ENCODE measurements around the gene ADAMTS20.

ADAMTS20 gene

GRCh38 chr12:43551971-43552559 is at the start of gene ADAMTS20:
TSS of gene ADAMTS20 (minus strand) at chr12:43552203. CDS start at chr12:43551921, 282 bp downstream.
- DNase-seq (ENCODE audit: extremely low read depth, low read depth), result no peak
- TF ChIP-seq CTCF (IDR thresholded peaks at IDR 0.05; ENCODE audit: low read depth, low read length, missing control alignments), result no peak
- 0 out of 2 replicates have a peak within 1 kb of the TSS, but pooled peaks have one; percentile 6 for H3K4me3 ChIP-seq (replicated peaks; ENCODE audit: low read depth, low read length)

- TF ChIP-seq CTCF (IDR thresholded peaks at IDR 0.05; ENCODE audit: low read depth, low read length, missing control alignments), result no peak
- no peak overlapping the region for H3K4me3 ChIP-seq (replicated peaks; ENCODE audit: low read depth, low read length)
- DNase-seq (ENCODE audit: extremely low read depth, low read depth), result no peak
Observed at GRCh38 chr12:43599708-43600107, 47.7 kb upstream of the ADAMTS20 start.

GRCh38 chr12:43599066-43599465 is 47.1 kb upstream of the ADAMTS20 start:
- no peak for DNase-seq (ENCODE audit: extremely low read depth, low read depth)
- H3K4me3 ChIP-seq (replicated peaks; ENCODE audit: low read depth, low read length), result no peak overlapping the region
- no peak for TF ChIP-seq CTCF (IDR thresholded peaks at IDR 0.05; ENCODE audit: low read depth, low read length, missing control alignments)

- no peak for TF ChIP-seq CTCF (IDR thresholded peaks at IDR 0.05; ENCODE audit: low read depth, low read length, missing control alignments)
- H3K4me3 ChIP-seq (replicated peaks; ENCODE audit: low read depth, low read length), result no peak overlapping the region
- no peak for DNase-seq (ENCODE audit: extremely low read depth, low read depth)
Observed at GRCh38 chr12:43590307-43590706, 38.3 kb upstream of the ADAMTS20 start.

- no peak for TF ChIP-seq CTCF (IDR thresholded peaks at IDR 0.05; ENCODE audit: low read depth, low read length, missing control alignments)
- DNase-seq (ENCODE audit: extremely low read depth, low read depth), result no peak
- H3K4me3 ChIP-seq (replicated peaks; ENCODE audit: low read depth, low read length), result no peak overlapping the region
Observed at GRCh38 chr12:43586646-43587245, 34.7 kb upstream of the ADAMTS20 start.

GRCh38 chr12:43585676-43586075 is 33.7 kb upstream of the ADAMTS20 start:
- no peak for DNase-seq (ENCODE audit: extremely low read depth, low read depth)
- no peak for TF ChIP-seq CTCF (IDR thresholded peaks at IDR 0.05; ENCODE audit: low read depth, low read length, missing control alignments)

More at GRCh38 chr12:43585676-43586075, 33.7 kb upstream of the ADAMTS20 start:
- no peak overlapping the region for H3K4me3 ChIP-seq (replicated peaks; ENCODE audit: low read depth, low read length)
